HL-60 (cell line): ENCODE data around the gene ANO10.

ENCODE experiments used
- CTCF ChIP-seq: IDR thresholded peaks from one replicate; pipeline ENCODE4 v1.5.1; 2011; ENCODE audit warnings: low read length, control low read depth, inconsistent platforms; ENCODE audit not compliant: insufficient read depth
- GABPA ChIP-seq: IDR thresholded peaks from 2 replicates; pipeline ENCODE4 v1.6.1; 2012; ENCODE audit warnings: low read depth
- TF ChIP-seq, protein P1 (sequence below): IDR thresholded peaks from 2 replicates; pipeline ENCODE4 v1.6.1; 2012; ENCODE audit warnings: low read depth; ENCODE audit not compliant: insufficient replicate concordance

DNA sequence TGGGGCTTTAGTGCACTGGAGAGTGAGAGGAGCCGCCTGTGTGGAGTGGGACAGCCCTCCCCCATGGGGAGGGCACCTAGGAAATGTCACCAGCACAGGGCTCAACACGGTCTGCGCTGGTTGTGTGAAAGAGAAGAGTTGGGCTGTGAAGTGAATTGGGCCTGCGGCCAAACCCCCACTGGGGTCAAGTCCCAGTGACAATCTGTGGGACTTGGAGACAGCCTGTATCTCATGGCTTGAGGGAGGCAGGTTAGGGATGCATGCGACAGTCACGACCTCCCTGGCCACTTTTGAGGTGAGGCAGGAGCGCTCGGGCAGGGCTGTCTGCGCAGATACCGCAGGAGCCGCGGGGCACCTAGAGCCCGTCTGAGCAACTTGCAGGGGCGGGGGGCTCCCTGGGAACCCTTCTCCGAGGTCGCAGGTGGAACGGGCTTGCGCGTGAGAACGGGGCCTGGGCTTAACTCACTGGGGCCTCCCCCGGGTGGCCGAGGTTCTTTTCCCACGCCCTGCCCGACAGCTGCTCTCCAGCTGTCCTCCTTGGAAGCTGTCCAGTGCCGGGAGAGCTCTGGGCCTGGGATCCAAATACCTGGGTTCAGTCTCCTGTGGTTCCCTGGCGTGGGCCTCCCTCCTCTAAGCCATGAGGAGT is 258.1 kb downstream of the ANO10 start:
- TF ChIP-seq CTCF: no peak
- TF ChIP-seq, protein P1, sequence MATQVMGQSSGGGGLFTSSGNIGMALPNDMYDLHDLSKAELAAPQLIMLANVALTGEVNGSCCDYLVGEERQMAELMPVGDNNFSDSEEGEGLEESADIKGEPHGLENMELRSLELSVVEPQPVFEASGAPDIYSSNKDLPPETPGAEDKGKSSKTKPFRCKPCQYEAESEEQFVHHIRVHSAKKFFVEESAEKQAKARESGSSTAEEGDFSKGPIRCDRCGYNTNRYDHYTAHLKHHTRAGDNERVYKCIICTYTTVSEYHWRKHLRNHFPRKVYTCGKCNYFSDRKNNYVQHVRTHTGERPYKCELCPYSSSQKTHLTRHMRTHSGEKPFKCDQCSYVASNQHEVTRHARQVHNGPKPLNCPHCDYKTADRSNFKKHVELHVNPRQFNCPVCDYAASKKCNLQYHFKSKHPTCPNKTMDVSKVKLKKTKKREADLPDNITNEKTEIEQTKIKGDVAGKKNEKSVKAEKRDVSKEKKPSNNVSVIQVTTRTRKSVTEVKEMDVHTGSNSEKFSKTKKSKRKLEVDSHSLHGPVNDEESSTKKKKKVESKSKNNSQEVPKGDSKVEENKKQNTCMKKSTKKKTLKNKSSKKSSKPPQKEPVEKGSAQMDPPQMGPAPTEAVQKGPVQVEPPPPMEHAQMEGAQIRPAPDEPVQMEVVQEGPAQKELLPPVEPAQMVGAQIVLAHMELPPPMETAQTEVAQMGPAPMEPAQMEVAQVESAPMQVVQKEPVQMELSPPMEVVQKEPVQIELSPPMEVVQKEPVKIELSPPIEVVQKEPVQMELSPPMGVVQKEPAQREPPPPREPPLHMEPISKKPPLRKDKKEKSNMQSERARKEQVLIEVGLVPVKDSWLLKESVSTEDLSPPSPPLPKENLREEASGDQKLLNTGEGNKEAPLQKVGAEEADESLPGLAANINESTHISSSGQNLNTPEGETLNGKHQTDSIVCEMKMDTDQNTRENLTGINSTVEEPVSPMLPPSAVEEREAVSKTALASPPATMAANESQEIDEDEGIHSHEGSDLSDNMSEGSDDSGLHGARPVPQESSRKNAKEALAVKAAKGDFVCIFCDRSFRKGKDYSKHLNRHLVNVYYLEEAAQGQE: no peak
- TF ChIP-seq GABPA: no peak
